GM20000 (cell line): ENCODE data around the gene SHANK2.

Experiments used
- DNase-seq: peaks from one replicate; pipeline ENCODE4 v3.0.0; 2012; ENCODE audit warnings: low spot score
- CTCF ChIP-seq: IDR thresholded peaks from 2 replicates; pipeline ENCODE4 v1.5.1; 2012; ENCODE audit warnings: mild to moderate bottlenecking, control low read depth; ENCODE audit errors: extremely low read depth, missing control alignments

Gene SHANK2

GRCh38 chr11:71267807-71268421 is 15.5 kb upstream of the SHANK2 start:
- no peak for TF ChIP-seq CTCF
- no peak for DNase-seq

GRCh38 chr11:71266114-71266833 is 13.9 kb upstream of the SHANK2 start:
- DNase-seq, result no peak
- no peak for TF ChIP-seq CTCF

- DNase-seq, result no peak
- no peak for TF ChIP-seq CTCF
Observed at GRCh38 chr11:71265559-71266092, 13.2 kb upstream of the SHANK2 start.

GRCh38 chr11:71263386-71263785 is 11.0 kb upstream of the SHANK2 start:
- TF ChIP-seq CTCF, result no peak
- no peak for DNase-seq

GRCh38 chr11:71255800-71256479 is 3.6 kb upstream of the SHANK2 start:
- no peak for DNase-seq
- no peak for TF ChIP-seq CTCF

GRCh38 chr11:71255323-71255722 is 2.9 kb upstream of the SHANK2 start:
- no peak for DNase-seq
- TF ChIP-seq CTCF, result no peak

- no peak for DNase-seq
- no peak for TF ChIP-seq CTCF
Observed at GRCh38 chr11:71253794-71254193, 1.4 kb upstream of the SHANK2 start.
